CD4-positive, alpha-beta T cell treated with Interleukin-15 for 4 hours (primary cell): ENCODE results near the gene NEO1.

ENCODE experiments used
- DNase-seq: peaks from one replicate; pipeline ENCODE4 v3.0.0-alpha.2; 2020; ENCODE audit warnings: low spot score

Gene NEO1

GRCh38 chr15:73075160-73075859 is 23.0 kb downstream of the NEO1 start:
- no peak for DNase-seq

- no peak for DNase-seq
These were observed 26.0 kb downstream of the NEO1 start for GRCh38 chr15:73078291-73078690.

- no peak for DNase-seq
These were observed 26.5 kb downstream of the NEO1 start for GRCh38 chr15:73078722-73079121.

GRCh38 chr15:73079565-73079964 is 27.3 kb downstream of the NEO1 start:
- DNase-seq = no peak

GRCh38 chr15:73081321-73081958 is 29.2 kb downstream of the NEO1 start:
- DNase-seq = peak; percentile 31

GRCh38 chr15:73082812-73083211 is 30.5 kb downstream of the NEO1 start:
- DNase-seq = no peak

GRCh38 chr15:73087098-73087497 is 34.8 kb downstream of the NEO1 start:
- DNase-seq = no peak

- DNase-seq = no peak
These were observed 52.8 kb downstream of the NEO1 start for GRCh38 chr15:73105064-73105463.

GRCh38 chr15:73108676-73109075 is 56.4 kb downstream of the NEO1 start:
- no peak for DNase-seq

- DNase-seq = no peak
These were observed 57.5 kb downstream of the NEO1 start for GRCh38 chr15:73109765-73110164.

- DNase-seq = no peak
These were observed 57.9 kb downstream of the NEO1 start for GRCh38 chr15:73110201-73110600.

- no peak for DNase-seq
These were observed 61.8 kb downstream of the NEO1 start for GRCh38 chr15:73114064-73114463.

GRCh38 chr15:73116164-73116563 is 63.9 kb downstream of the NEO1 start:
- DNase-seq = no peak

- no peak for DNase-seq
These were observed 65.8 kb downstream of the NEO1 start for GRCh38 chr15:73118055-73118454.

GRCh38 chr15:73119478-73119877 is 67.2 kb downstream of the NEO1 start:
- DNase-seq = no peak

- DNase-seq = no peak
These were observed 68.0 kb downstream of the NEO1 start for GRCh38 chr15:73120269-73120668.

- no peak for DNase-seq
These were observed 73.0 kb downstream of the NEO1 start for GRCh38 chr15:73125219-73125618.

GRCh38 chr15:73127302-73127936 is 75.2 kb downstream of the NEO1 start:
- peak; percentile 28 for DNase-seq

- no peak for DNase-seq
These were observed 78.6 kb downstream of the NEO1 start for GRCh38 chr15:73130830-73131229.

GRCh38 chr15:73134196-73134595 is 81.9 kb downstream of the NEO1 start:
- no peak for DNase-seq

- DNase-seq = no peak
These were observed 86.9 kb downstream of the NEO1 start for GRCh38 chr15:73139041-73139743.

GRCh38 chr15:73139744-73140553 is 87.7 kb downstream of the NEO1 start:
- DNase-seq = no peak
